Vagina (tissue), 2 donors: Measurements from ENCODE around the gene NT5C3B. TPM values are rescaled to one million over a fixed set of nuclear protein-coding genes. Genes with fewer than 3 reads are reported as not detected.
A peak's percentile ranks its signal among the peaks of the same experiment; 100 is the strongest.

Experiments used
- DNase-seq, 2 donors: peaks; one replicate each; pipeline ENCODE4 v3.0.0-alpha.2; 2017; ENCODE audit errors: extremely low spot score in 2 of 2
- H3K27ac ChIP-seq: fragments of 200-600 bp; sonication (generic); one replicate; pipeline ENCODE4 v1.5.1; 2019
- H3K27me3 ChIP-seq: fragments of 200-600 bp; sonication (generic); one replicate; pipeline ENCODE4 v1.5.1; 2019
- H3K36me3 ChIP-seq, 2 donors: fragments of 200-600 bp; sonication (generic); one replicate each; pipeline ENCODE4 v1.5.1; 2017 to 2019
- H3K4me1 ChIP-seq: fragments of 200-600 bp; sonication (generic); one replicate; pipeline ENCODE4 v1.5.1; 2019
- H3K4me3 ChIP-seq, 2 donors: fragments of 200-600 bp; sonication (generic); 1 replicate in 1 of 2; 2 replicates in 1 of 2; pipeline ENCODE4 v1.5.1; 2016 to 2019
- H3K9me3 ChIP-seq: fragments of 200-600 bp; sonication (generic); one replicate; pipeline ENCODE4 v1.5.1; 2019
- CTCF ChIP-seq, 3 experiments: fragments of 450-650 bp in 2 of 3; fragments of 200-600 bp in 1 of 3; sonication (generic) in 1 of 3; IDR thresholded peaks; one replicate each; pipeline ENCODE4 v1.5.1; 2017 to 2019; ENCODE audit warnings: antibody characterized with exemption in 3 of 3, mild to moderate bottlenecking in 2 of 3, moderate library complexity in 2 of 3
- POLR2A ChIP-seq, 2 donors: fragments of 450-650 bp; IDR thresholded peaks; one replicate each; pipeline ENCODE4 v1.6.1; 2017; ENCODE audit warnings: antibody characterized with exemption in 2 of 2, mild to moderate bottlenecking in 2 of 2, moderate library complexity in 2 of 2
- POLR2AphosphoS5 ChIP-seq, 2 donors: sonication (generic); formaldehyde crosslinking; IDR thresholded peaks; one replicate each; pipeline ENCODE4 v1.9.0; 2017; ENCODE audit warnings: antibody characterized with exemption in 2 of 2, mild to moderate bottlenecking in 2 of 2, low read depth in 1 of 2; ENCODE audit not compliant: insufficient read depth in 1 of 2
- intact Hi-C: fragments of 100-400 bp; cut with DNase I; formaldehyde crosslinking; loops from one replicate; pipeline ENCODE4 v1.15.1; 2023
- total RNA-seq: library from RNA; depleted of rRNA; stranded (reverse); fragments of >200 nt; gene quantifications from one replicate; pipeline ENCODE4 v1.2.3, GENCODE V29; 2016

The NT5C3B gene
- total RNA-seq, 1 donor from 2014 or later: 71.5 TPM

- Histone ChIP-seq H3K27me3 (no peaks in the 10 kb centered on the region), H3K27ac (no peak overlapping the region), H3K4me3 (no peak overlapping the region), H3K4me1 (peaks cover 44% of the 10 kb centered on the region), H3K9me3 (no peaks in the 10 kb centered on the region), H3K36me3 (no peaks in the 10 kb centered on the region)
- intact Hi-C loops: no loop called here
- TF ChIP-seq POLR2A (IDR thresholded peaks at IDR 0.05) (no peak), CTCF (IDR thresholded peaks at IDR 0.05) (no peak), POLR2AphosphoS5 (IDR thresholded peaks at IDR 0.05; ENCODE audit: insufficient read depth in 1 of 2, low read depth in 1 of 2) (no peak)
- no peak for DNase-seq
Measured at GRCh38 chr17:41796121-41796895, 39.7 kb downstream of the NT5C3B start.

GRCh38 chr17:41794540-41794975, 41.5 kb downstream of the NT5C3B start:
- intact Hi-C loops: no loop called here
- no peaks in the 10 kb centered on the region for H3K36me3 ChIP-seq
- TF ChIP-seq POLR2A (IDR thresholded peaks at IDR 0.05) (no peak), POLR2AphosphoS5 (IDR thresholded peaks at IDR 0.05; ENCODE audit: insufficient read depth in 1 of 2, low read depth in 1 of 2) (no peak), CTCF (IDR thresholded peaks at IDR 0.05) (no peak)
- H3K27ac ChIP-seq: peak overlapping the region; percentile 44
- DNase-seq: no peak
- H3K4me3 ChIP-seq: no peak overlapping the region
- H3K27me3 ChIP-seq: no peaks in the 10 kb centered on the region
- no peaks in the 10 kb centered on the region for H3K9me3 ChIP-seq
- H3K4me1 ChIP-seq: peaks cover 32% of the 10 kb centered on the region

GRCh38 chr17:41793784-41794539, 42.1 kb downstream of the NT5C3B start:
- Histone ChIP-seq H3K4me3 (no peak overlapping the region), H3K36me3 (no peaks in the 10 kb centered on the region), H3K27me3 (no peaks in the 10 kb centered on the region), H3K27ac (peak overlapping the region; percentile 62), H3K4me1 (peaks cover 38% of the 10 kb centered on the region), H3K9me3 (no peaks in the 10 kb centered on the region)
- intact Hi-C loops: no loop called here
- TF ChIP-seq CTCF (IDR thresholded peaks at IDR 0.05): no peak
- no peak for DNase-seq

GRCh38 chr17:41792845-41793783, 42.9 kb downstream of the NT5C3B start:
- DNase-seq: no peak
- intact Hi-C loops: no loop called here
- TF ChIP-seq POLR2AphosphoS5 (IDR thresholded peaks at IDR 0.05; ENCODE audit: insufficient read depth in 1 of 2, low read depth in 1 of 2) (peak; percentile 57 to 63), CTCF (IDR thresholded peaks at IDR 0.05) (no peak), POLR2A (IDR thresholded peaks at IDR 0.05) (no peak)
- H3K4me3 ChIP-seq: no peak overlapping the region
- no peaks in the 10 kb centered on the region for H3K36me3 ChIP-seq
- H3K27me3 ChIP-seq: no peaks in the 10 kb centered on the region
- H3K4me1 ChIP-seq: peaks cover 45% of the 10 kb centered on the region
- no peaks in the 10 kb centered on the region for H3K9me3 ChIP-seq
- H3K27ac ChIP-seq: peak overlapping the region; percentile 62
